HepG2 (cell line): ENCODE results near the gene YY1. TPM values are rescaled to one million over a fixed set of nuclear protein-coding genes. Genes with fewer than 3 reads are reported as not detected.

Experiments
- BRF2 ChIP-seq: sonication (generic); formaldehyde crosslinking; IDR thresholded peaks from 2 replicates; pipeline ENCODE4 v1.8.1; 2022; ENCODE audit warnings: mild to moderate bottlenecking, missing genetic modification reagents
- CCDC6 ChIP-seq: sonication (generic); formaldehyde crosslinking; IDR thresholded peaks from 2 replicates; pipeline ENCODE4 v1.8.1; 2022; ENCODE audit warnings: mild to moderate bottlenecking, missing genetic modification reagents, moderate library complexity
- CENPX ChIP-seq: sonication (generic); formaldehyde crosslinking; IDR thresholded peaks from 2 replicates; pipeline ENCODE4 v1.9.0; 2021; ENCODE audit warnings: mild to moderate bottlenecking, missing genetic modification reagents, moderate library complexity
- ETV5 ChIP-seq: IDR thresholded peaks from 2 replicates; pipeline ENCODE4 v1.6.1; 2018; ENCODE audit warnings: missing biosample characterization, missing genetic modification reagents, inconsistent platforms, borderline replicate concordance
- FOXK1 ChIP-seq: sonication (generic); formaldehyde crosslinking; IDR thresholded peaks from 2 replicates; pipeline ENCODE4 v1.4.0; 2020; ENCODE audit warnings: low read depth, missing genetic modification reagents, borderline replicate concordance
- GMEB1 ChIP-seq: sonication (generic); formaldehyde crosslinking; IDR thresholded peaks from 2 replicates; pipeline ENCODE4 v1.5.1; 2020; ENCODE audit warnings: missing genetic modification reagents, mild to moderate bottlenecking, borderline replicate concordance
- GPBP1L1 ChIP-seq: sonication (generic); formaldehyde crosslinking; IDR thresholded peaks from 2 replicates; pipeline ENCODE4 v1.5.0; 2020; ENCODE audit warnings: mild to moderate bottlenecking, missing genetic modification reagents
- HOXA7 ChIP-seq: sonication (generic); formaldehyde crosslinking; IDR thresholded peaks from 2 replicates; pipeline ENCODE4 v1.8.1; 2022; ENCODE audit warnings: mild to moderate bottlenecking, missing genetic modification reagents, moderate library complexity
- ISX ChIP-seq: sonication (generic); formaldehyde crosslinking; conservative IDR thresholded peaks from 2 replicates; pipeline ENCODE4 v1.5.0; 2020; ENCODE audit warnings: missing genetic modification reagents
- KDM5A ChIP-seq: fragments of 200-600 bp; sonication (generic); IDR thresholded peaks from 2 replicates; pipeline ENCODE4 v1.7.0; 2018; ENCODE audit warnings: antibody characterized with exemption, mild to moderate bottlenecking, low read length, borderline replicate concordance
- KLF12 ChIP-seq: sonication (generic); formaldehyde crosslinking; IDR thresholded peaks from 2 replicates; pipeline ENCODE4 v1.4.0; 2020; ENCODE audit warnings: missing genetic modification reagents, borderline replicate concordance
- MED13 ChIP-seq: sonication (generic); formaldehyde crosslinking; IDR thresholded peaks from 2 replicates; pipeline ENCODE4 v1.5.0; 2020; ENCODE audit warnings: missing genetic modification reagents
- NR3C1 ChIP-seq: sonication (generic); formaldehyde crosslinking; IDR thresholded peaks from 2 replicates; pipeline ENCODE4 v1.4.0; 2020; ENCODE audit warnings: missing genetic modification reagents
- POGZ ChIP-seq: sonication (generic); formaldehyde crosslinking; IDR thresholded peaks from 2 replicates; pipeline ENCODE4 v1.4.0; 2020; ENCODE audit warnings: mild to moderate bottlenecking, missing genetic modification reagents
- RXRB ChIP-seq: IDR thresholded peaks from 2 replicates; pipeline ENCODE4 v1.6.1; 2016; ENCODE audit warnings: borderline replicate concordance, missing genetic modification reagents, missing compliant biosample characterization
- SATB2 ChIP-seq: sonication (generic); formaldehyde crosslinking; IDR thresholded peaks from 2 replicates; pipeline ENCODE4 v1.5.0; 2020; ENCODE audit warnings: missing genetic modification reagents
- YEATS4 ChIP-seq: sonication (generic); formaldehyde crosslinking; IDR thresholded peaks from 2 replicates; pipeline ENCODE4 v1.4.0; 2020; ENCODE audit warnings: missing genetic modification reagents, borderline replicate concordance
- ZBTB43 ChIP-seq: sonication (generic); formaldehyde crosslinking; conservative IDR thresholded peaks from 2 replicates; pipeline ENCODE4 v1.4.0; 2020; ENCODE audit warnings: missing genetic modification reagents
- ZC3H13 ChIP-seq: sonication (generic); formaldehyde crosslinking; IDR thresholded peaks from 2 replicates; pipeline ENCODE4 v1.8.1; 2023; ENCODE audit warnings: mild to moderate bottlenecking, missing genetic modification reagents, moderate library complexity
- ZEB1 ChIP-seq: IDR thresholded peaks from 2 replicates; pipeline ENCODE4 v1.6.1; 2012; ENCODE audit warnings: mild to moderate bottlenecking, low read depth, inconsistent platforms; ENCODE audit not compliant: insufficient replicate concordance
- ZFY ChIP-seq: sonication (generic); formaldehyde crosslinking; IDR thresholded peaks from 2 replicates; pipeline ENCODE4 v1.4.0; 2020; ENCODE audit warnings: missing genetic modification reagents
- ZNF44 ChIP-seq: sonication (generic); formaldehyde crosslinking; IDR thresholded peaks from 2 replicates; pipeline ENCODE4 v1.5.1; 2020; ENCODE audit warnings: mild to moderate bottlenecking, missing genetic modification reagents
- ZNF530 ChIP-seq: sonication (generic); formaldehyde crosslinking; IDR thresholded peaks from 2 replicates; pipeline ENCODE4 v1.5.0; 2020; ENCODE audit warnings: low read depth, mild to moderate bottlenecking, missing genetic modification reagents
- ZNF616 ChIP-seq: sonication (generic); formaldehyde crosslinking; IDR thresholded peaks from 2 replicates; pipeline ENCODE4 v1.5.0; 2020; ENCODE audit warnings: low read depth, mild to moderate bottlenecking, missing genetic modification reagents
- ZNF749 ChIP-seq: sonication (generic); formaldehyde crosslinking; IDR thresholded peaks from 2 replicates; pipeline ENCODE4 v1.8.0; 2022; ENCODE audit warnings: mild to moderate bottlenecking, missing genetic modification reagents, moderate library complexity, borderline replicate concordance
- polyA plus RNA-seq, 8 experiments: library from polyadenylated mRNA; depleted of rRNA in 3 of 8; stranded (reverse) in 7 of 8; unstranded in 1 of 8; fragments of >200 nt; fragmentation: Illumina TruSeq in 4 of 8; extraction: Trizol in 4 of 8; gene quantifications; 2 replicates each; pipeline versions ENCODE4 v1.2.1 to v1.2.3, GENCODE V29; 2011 to 2016; ENCODE audit warnings: low read depth in 4 of 8, missing spikeins in 1 of 8, mixed read lengths in 1 of 8; ENCODE audit not compliant: insufficient read depth in 1 of 8
- total RNA-seq, 5 experiments: library from RNA; depleted of rRNA; stranded (reverse); fragments of >200 nt; fragmentation: Illumina TruSeq; extraction: Trizol; gene quantifications; 2 replicates each; pipeline ENCODE4 v1.2.3, GENCODE V29; 2016; ENCODE audit warnings: low read depth in 1 of 5

Gene YY1
- total and polyA plus RNA-seq, 2 of the 13 experiments (the other 11 are each of a cell fraction or from before 2014, with no cell fraction given) = 29.4 to 68.1 TPM

GRCh38 chr14:100238419-100239210, at the start of gene YY1 (continued):
- TF ChIP-seq GPBP1L1 (CRISPR knock-in tag) (no peak), HOXA7 (no peak), YEATS4 (0 out of 2 replicates have a peak, but pooled peaks have one; percentile 29), NR3C1 (no peak), ETV5 (CRISPR knock-in tag) (peak; percentile 21; the same call in 1 of the 2 replicates), KDM5A (no peak), ZNF616 (CRISPR knock-in tag) (0 out of 2 replicates have a peak, but pooled peaks have one; percentile 53), KLF12 (CRISPR knock-in tag) (0 out of 2 replicates have a peak, but pooled peaks have one; percentile 23), FOXK1 (CRISPR knock-in tag) (no peak), BRF2 (CRISPR knock-in tag) (no peak), ZNF749 (0 out of 2 replicates have a peak, but pooled peaks have one; percentile 2), MED13 (CRISPR knock-in tag) (peak; percentile 38; the same call in 1 of the 2 replicates), CENPX (no peak), ZFY (CRISPR knock-in tag) (peak; percentile 80), POGZ (CRISPR knock-in tag) (peak; percentile 17; the same call in 1 of the 2 replicates), ZC3H13 (CRISPR knock-in tag) (peak; percentile 95), ZNF530 (CRISPR knock-in tag) (no peak), ZEB1 (no peak), SATB2 (CRISPR knock-in tag) (no peak), ZNF44 (no peak), CCDC6 (CRISPR knock-in tag) (peak; percentile 34; the same call in 1 of the 2 replicates), RXRB (CRISPR knock-in tag) (no peak), ISX (CRISPR knock-in tag) (no peak), ZBTB43 (CRISPR knock-in tag) (no peak), GMEB1 (CRISPR knock-in tag) (peak; percentile 72)
